Occipital lobe (tissue), 3 donors: Measurements from ENCODE around the gene NDUFS3. TPM values are rescaled to one million over a fixed set of nuclear protein-coding genes. Genes with fewer than 3 reads are reported as not detected.

Source experiments
- DNase-seq: peaks from one replicate; lab custom pipeline; 2025; lab: John Stamatoyannopoulos, UW
- small RNA-seq: library from RNA; depleted of rRNA; stranded (forward); fragments of <200 nt; gene quantifications from one replicate; pipeline ENCODE3, GENCODE V24; 2014
- total RNA-seq: library from RNA; depleted of rRNA; stranded (reverse); fragments of >200 nt; gene quantifications from one replicate; pipeline ENCODE4 v1.2.3, GENCODE V29; 2014

NDUFS3 gene
- total RNA-seq, 1 donor from 2014 or later, result 47.1 TPM

DNA sequence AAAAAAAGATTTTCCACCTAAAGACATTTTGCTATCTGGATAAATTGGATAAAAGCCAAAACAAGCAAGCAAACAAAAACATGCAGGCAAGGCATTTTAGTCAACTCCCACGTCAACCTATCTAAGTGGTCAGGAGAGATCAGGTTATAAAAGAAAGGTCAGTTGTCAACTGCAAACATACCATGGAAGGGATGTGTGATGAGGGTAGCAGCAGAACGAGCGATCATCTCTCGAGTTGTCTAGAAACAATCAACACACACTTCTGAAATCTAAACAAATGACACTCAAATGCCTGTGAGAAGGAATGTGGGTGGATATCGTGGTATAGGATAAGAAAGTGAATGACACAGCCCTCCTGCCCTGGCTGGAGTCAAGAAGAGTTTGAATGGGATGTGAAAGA is 52.6 kb downstream of the NDUFS3 start:
- no peak for DNase-seq

Small RNA genes within 50 kb of the gene (small RNA-seq; reads per million reads assigned to genes)
- not detected for gene RN7SL652P
- 0.26 reads per million for gene RNU5E-10P

Other genes starting within 250 kb of the NDUFS3 start
- gene MYBPC3, start 226.4 kb upstream of the NDUFS3 start, total RNA-seq, result not detected
- gene SPI1, start 200.5 kb upstream of the NDUFS3 start, total RNA-seq, result 0.78 TPM
- gene SLC39A13, start 170.5 kb upstream of the NDUFS3 start, total RNA-seq, result 8.9 TPM
- 69.1 TPM for gene PSMC3, start 152.6 kb upstream of the NDUFS3 start, total RNA-seq
- not detected for gene RAPSN, start 129.9 kb upstream of the NDUFS3 start, total RNA-seq
- gene CELF1, start 25.9 kb upstream of the NDUFS3 start, total RNA-seq, result 246 TPM
- 25.3 TPM for gene PTPMT1, start 13.5 kb upstream of the NDUFS3 start, total RNA-seq
- 38.2 TPM for gene KBTBD4, start 104 bp upstream of the NDUFS3 start, total RNA-seq
- 0.16 TPM for gene FAM180B, start 7.6 kb downstream of the NDUFS3 start, total RNA-seq
- 16.7 TPM for gene C1QTNF4, start 15.3 kb downstream of the NDUFS3 start, total RNA-seq
- 89.2 TPM for gene MTCH2, start 63.5 kb downstream of the NDUFS3 start, total RNA-seq
- gene AGBL2, start 136.3 kb downstream of the NDUFS3 start, total RNA-seq, result 0.78 TPM
- 89.1 TPM for gene FNBP4, start 188.3 kb downstream of the NDUFS3 start, total RNA-seq